GM18867 (cell line): ENCODE measurements around the gene OTUB1.
"Not testable (repeated sequence)": the region's sequence is repeated elsewhere in the genome, so short reads cannot be mapped to it uniquely, and the experiment has no call there.

Source experiments
- ATAC-seq: cut with Tn5 transposase; IDR thresholded peaks from one replicate; pipeline ENCODE4 v1.9.1; 2021; ENCODE audit warnings: mild to moderate bottlenecking, moderate library complexity; ENCODE audit not compliant: unreplicated experiment

The OTUB1 gene

DNA sequence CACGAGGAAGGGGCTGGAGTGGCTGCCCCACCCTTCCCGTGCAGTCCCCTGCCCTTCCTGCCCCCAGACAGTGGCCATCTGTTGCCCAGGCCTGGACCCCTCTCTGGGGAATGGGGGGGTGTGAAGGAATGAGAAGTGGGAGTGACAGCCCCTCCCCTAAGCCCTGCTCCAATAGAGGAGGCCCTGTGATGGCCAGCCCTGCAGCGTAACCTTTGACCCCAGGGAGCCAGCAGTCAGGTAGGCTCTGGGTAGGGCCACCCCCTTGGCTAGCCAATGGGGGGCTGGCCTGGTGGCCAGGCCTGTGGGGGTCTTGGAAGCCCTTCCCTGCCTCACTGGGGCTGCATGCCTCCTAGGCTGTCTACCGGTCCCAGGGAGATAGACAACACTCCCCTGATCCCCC is 56.1 kb downstream of the OTUB1 start:
- ATAC-seq, result no peak

DNA sequence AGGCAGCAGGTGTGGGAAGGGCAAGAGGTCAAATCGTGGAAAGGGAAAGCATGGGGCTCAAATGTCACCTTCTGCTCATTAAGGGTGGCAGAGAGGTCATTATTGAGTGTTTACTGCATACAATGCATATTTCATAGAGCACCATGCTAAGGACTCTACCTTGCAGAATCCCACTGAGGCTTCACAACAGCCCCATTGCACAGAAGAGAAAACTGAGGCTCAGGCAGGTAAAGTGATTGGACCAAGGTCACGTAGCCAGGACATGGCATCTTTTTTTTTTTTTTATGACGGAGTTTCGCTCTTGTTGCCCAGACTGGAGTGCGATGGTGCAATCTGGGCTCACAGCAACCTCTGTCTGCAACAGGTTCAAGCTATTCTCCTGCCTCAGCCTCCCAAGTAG is 57.3 kb downstream of the OTUB1 start:
- no peak for ATAC-seq

DNA sequence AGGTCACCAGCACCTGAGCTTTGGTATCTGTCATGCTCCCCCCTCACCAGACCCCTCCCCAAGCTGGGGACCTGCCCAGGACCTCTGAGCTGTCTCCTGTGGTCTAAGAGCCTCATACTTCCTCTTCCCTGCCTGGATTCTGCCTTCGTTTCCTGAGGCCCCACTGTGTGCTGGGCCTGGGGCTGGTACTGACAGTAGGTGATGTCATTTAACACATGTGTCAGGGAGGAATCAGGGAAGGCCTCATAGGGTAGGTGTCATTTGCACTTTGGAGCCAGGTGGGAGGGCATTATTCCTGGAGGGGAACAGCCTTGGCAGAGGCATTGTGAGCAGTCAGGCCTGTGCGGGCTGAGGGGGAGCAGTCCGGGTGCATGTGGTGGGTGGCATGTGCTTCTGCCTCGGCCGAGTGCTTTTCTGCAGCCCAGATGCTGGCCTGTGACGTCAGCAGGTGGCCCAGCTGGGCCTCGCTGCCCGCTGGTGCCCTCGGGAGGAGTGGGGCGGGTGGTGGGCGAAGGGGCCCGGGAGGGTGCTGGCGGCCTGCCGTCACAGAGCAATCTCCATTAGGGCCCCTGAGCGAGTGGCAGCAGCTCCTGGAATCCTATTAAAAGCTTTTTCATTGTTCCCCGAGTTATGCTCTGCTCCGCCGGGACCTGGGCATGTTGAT is 58.6 kb downstream of the OTUB1 start:
- ATAC-seq, result no peak

DNA sequence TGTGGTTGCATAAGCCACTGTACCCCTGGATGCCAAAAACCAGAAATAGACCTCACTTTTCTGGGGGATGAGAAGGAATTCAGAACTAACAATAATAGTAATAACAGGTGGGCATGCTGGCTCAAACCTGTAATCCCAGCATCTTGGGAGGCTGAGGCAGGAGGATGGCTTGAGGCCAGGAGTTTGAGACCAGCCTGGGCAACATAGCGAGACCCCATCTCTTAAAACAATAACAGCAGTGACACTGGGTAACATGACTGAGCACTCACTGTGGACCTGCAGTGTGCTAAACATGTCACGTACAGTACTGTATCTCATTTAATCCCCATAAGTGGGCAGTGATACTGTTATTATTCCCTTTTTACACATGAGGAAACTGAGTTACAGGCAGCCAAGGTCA is 59.5 kb downstream of the OTUB1 start:
- no peak for ATAC-seq

DNA sequence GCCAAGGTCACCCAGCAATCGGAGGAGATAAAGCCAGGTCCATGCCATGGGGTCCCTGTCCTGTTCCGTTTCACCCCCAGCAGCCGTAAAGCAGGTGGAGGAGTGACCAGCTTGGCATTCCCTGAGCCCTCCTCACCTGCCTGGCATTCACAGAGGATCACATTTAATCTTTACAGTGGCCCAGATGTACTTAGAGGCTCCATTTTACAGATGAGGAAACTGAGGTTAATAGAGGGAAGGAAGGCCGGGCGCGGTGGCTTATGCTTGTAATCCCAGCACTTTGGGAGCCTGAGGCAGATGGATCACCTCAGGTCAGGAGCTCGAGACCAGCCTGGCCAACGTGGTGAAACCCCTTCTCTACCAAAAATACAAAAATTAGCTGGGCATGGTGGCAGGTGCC is 61.1 kb downstream of the OTUB1 start:
- ATAC-seq, result not testable (repeated sequence)
